HG02623 (cell line): Measurements from ENCODE around the gene IL32.
A peak's percentile ranks its signal among the peaks of the same experiment; 100 is the strongest.
"Not testable (repeated sequence)": the region's sequence is repeated elsewhere in the genome, so short reads cannot be mapped to it uniquely, and the experiment has no call there.

ENCODE experiments used
- ATAC-seq: cut with Tn5 transposase; IDR thresholded peaks from one replicate; pipeline ENCODE4 v1.9.1; 2021; ENCODE audit warnings: moderate library complexity; ENCODE audit not compliant: unreplicated experiment

The IL32 gene

GRCh38 chr16:3051009-3051408 is 14.4 kb upstream of the IL32 start:
- ATAC-seq, result no peak

- ATAC-seq, result no peak
Measured at GRCh38 chr16:3051494-3051893, 13.9 kb upstream of the IL32 start.

- ATAC-seq, result not testable (repeated sequence)
Measured at GRCh38 chr16:3052571-3053329, 12.7 kb upstream of the IL32 start.

GRCh38 chr16:3053330-3053710 is 12.1 kb upstream of the IL32 start:
- ATAC-seq, result not testable (repeated sequence)

GRCh38 chr16:3054965-3055733 is 10.3 kb upstream of the IL32 start:
- ATAC-seq, result no peak

GRCh38 chr16:3055734-3056115 is 9.7 kb upstream of the IL32 start:
- not testable (repeated sequence) for ATAC-seq

- no peak for ATAC-seq
Measured at GRCh38 chr16:3056336-3057180, 8.9 kb upstream of the IL32 start.

- ATAC-seq, result no peak
Measured at GRCh38 chr16:3057181-3058138, 8.0 kb upstream of the IL32 start.

GRCh38 chr16:3058139-3059030 is 7.1 kb upstream of the IL32 start:
- no peak for ATAC-seq

- peak; percentile 80 for ATAC-seq
Measured at GRCh38 chr16:3059041-3059722, 6.3 kb upstream of the IL32 start.

- ATAC-seq, result no peak
Measured at GRCh38 chr16:3059723-3060242, 5.7 kb upstream of the IL32 start.

- no peak for ATAC-seq
Measured at GRCh38 chr16:3060339-3061127, 4.9 kb upstream of the IL32 start.

GRCh38 chr16:3062553-3062952 is 2.9 kb upstream of the IL32 start:
- no peak for ATAC-seq

GRCh38 chr16:3063625-3064386 is 1.6 kb upstream of the IL32 start:
- no peak for ATAC-seq

- ATAC-seq, result no peak
Measured at GRCh38 chr16:3065742-3066439, 451 bp downstream of the IL32 start.

- no peak for ATAC-seq
Measured at GRCh38 chr16:3066440-3066748, 954 bp downstream of the IL32 start.

- ATAC-seq, result no peak
Measured at GRCh38 chr16:3068487-3068886, 3.0 kb downstream of the IL32 start.
